Stimulated activated CD4-positive, alpha-beta T cell treated with anti-CD3 and anti-CD28 coated beads, Interleukin-4, amount 100 ng/mL, for 1 hour (primary cell): ENCODE data around the gene CDCA5.

Experiments used
- DNase-seq: peaks from one replicate; pipeline ENCODE4 v3.0.0-alpha.2; 2020

CDCA5 gene

GRCh38 chr11:65067446-65067845 lies 16.4 kb downstream of the CDCA5 start:
- no peak for DNase-seq

- DNase-seq = no peak
These were observed 17.0 kb downstream of the CDCA5 start for GRCh38 chr11:65066805-65067291.

- no peak for DNase-seq
These were observed 17.5 kb downstream of the CDCA5 start for GRCh38 chr11:65066315-65066714.

GRCh38 chr11:65065851-65066250 lies 18.0 kb downstream of the CDCA5 start:
- DNase-seq = no peak

- no peak for DNase-seq
These were observed 19.0 kb downstream of the CDCA5 start for GRCh38 chr11:65064847-65065240.

GRCh38 chr11:65063532-65063931 lies 20.3 kb downstream of the CDCA5 start:
- no peak for DNase-seq

GRCh38 chr11:65060913-65061408 lies 22.9 kb downstream of the CDCA5 start:
- DNase-seq = no peak

- no peak for DNase-seq
These were observed 23.6 kb downstream of the CDCA5 start for GRCh38 chr11:65059959-65060824.

GRCh38 chr11:65059523-65059922 lies 24.3 kb downstream of the CDCA5 start:
- no peak for DNase-seq

GRCh38 chr11:65058419-65059054 lies 25.3 kb downstream of the CDCA5 start, which contains the start of gene NAALADL1:
Gene NAALADL1 (minus strand): TSS chr11:65058553. CDS start chr11:65058521, 32 bp downstream.
- DNase-seq = no peak

- no peak for DNase-seq
These were observed 25.8 kb downstream of the CDCA5 start for GRCh38 chr11:65058012-65058411.

- no peak for DNase-seq
These were observed 26.3 kb downstream of the CDCA5 start for GRCh38 chr11:65057526-65057925.

- no peak for DNase-seq
These were observed 26.8 kb downstream of the CDCA5 start for GRCh38 chr11:65056999-65057398.

- DNase-seq = no peak
These were observed 28.3 kb downstream of the CDCA5 start for GRCh38 chr11:65055538-65055937.

GRCh38 chr11:65053827-65054508 lies 29.9 kb downstream of the CDCA5 start:
- no peak for DNase-seq

GRCh38 chr11:65051398-65051858 lies 32.4 kb downstream of the CDCA5 start:
- no peak for DNase-seq

GRCh38 chr11:65047581-65048422 lies 36.0 kb downstream of the CDCA5 start:
- DNase-seq = peak; percentile 32

GRCh38 chr11:65045728-65046127 lies 38.1 kb downstream of the CDCA5 start:
- no peak for DNase-seq

GRCh38 chr11:65045061-65045460 lies 38.8 kb downstream of the CDCA5 start:
- no peak for DNase-seq

- no peak for DNase-seq
These were observed 39.8 kb downstream of the CDCA5 start for GRCh38 chr11:65043881-65044501.

GRCh38 chr11:65042891-65043290 lies 40.9 kb downstream of the CDCA5 start:
- no peak for DNase-seq
